HG03558 (cell line): ENCODE results near the gene EPHB1.
"Not testable (repeated sequence)": the region's sequence is repeated elsewhere in the genome, so short reads cannot be mapped to it uniquely, and the experiment has no call there.

Experiments used
- ATAC-seq: cut with Tn5 transposase; IDR thresholded peaks from one replicate; pipeline ENCODE4 v1.9.1; 2021; ENCODE audit warnings: moderate number of reproducible peaks; ENCODE audit not compliant: unreplicated experiment; ENCODE audit errors: extremely low read depth

Gene EPHB1

GRCh38 chr3:134775831-134776230, 19.2 kb upstream of the EPHB1 start:
- ATAC-seq = no peak

- ATAC-seq = no peak
Observed at GRCh38 chr3:134776518-134776917, 18.5 kb upstream of the EPHB1 start.

GRCh38 chr3:134777341-134777740, 17.7 kb upstream of the EPHB1 start:
- no peak for ATAC-seq

GRCh38 chr3:134788283-134788682, 6.8 kb upstream of the EPHB1 start:
- not testable (repeated sequence) for ATAC-seq

GRCh38 chr3:134790065-134790464, 5.0 kb upstream of the EPHB1 start:
- ATAC-seq = no peak

- ATAC-seq = no peak
Observed at GRCh38 chr3:134791992-134792391, 3.1 kb upstream of the EPHB1 start.

GRCh38 chr3:134792700-134793099, 2.4 kb upstream of the EPHB1 start:
- no peak for ATAC-seq

- ATAC-seq = no peak
Observed at GRCh38 chr3:134793562-134793961, 1.5 kb upstream of the EPHB1 start.

- no peak for ATAC-seq
Observed at GRCh38 chr3:134794323-134794722, 737 bp upstream of the EPHB1 start.

- no peak for ATAC-seq
Observed at GRCh38 chr3:134795746-134796280, 753 bp downstream of the EPHB1 start.

GRCh38 chr3:134796281-134797056, 1.4 kb downstream of the EPHB1 start:
- ATAC-seq = no peak

GRCh38 chr3:134797057-134797740, 2.1 kb downstream of the EPHB1 start:
- ATAC-seq = no peak

- no peak for ATAC-seq
Observed at GRCh38 chr3:134797741-134798451, 2.8 kb downstream of the EPHB1 start.

GRCh38 chr3:134798681-134799311, 3.7 kb downstream of the EPHB1 start:
- ATAC-seq = no peak

- no peak for ATAC-seq
Observed at GRCh38 chr3:134799393-134799792, 4.3 kb downstream of the EPHB1 start.

- no peak for ATAC-seq
Observed at GRCh38 chr3:134801204-134801958, 6.3 kb downstream of the EPHB1 start.

GRCh38 chr3:134802428-134803050, 7.5 kb downstream of the EPHB1 start:
- peak; percentile 10 for ATAC-seq

- ATAC-seq = peak; percentile 41
Observed at GRCh38 chr3:134803051-134803505, 8.0 kb downstream of the EPHB1 start.

- ATAC-seq = no peak
Observed at GRCh38 chr3:134803652-134804051, 8.6 kb downstream of the EPHB1 start.
